ELR (cell line): ENCODE results near the gene UBE2E2.

Source experiments
- DNase-seq: peaks from one replicate; pipeline ENCODE4 v3.0.0-alpha.2; 2015; ENCODE audit warnings: low read depth

Gene UBE2E2

DNA sequence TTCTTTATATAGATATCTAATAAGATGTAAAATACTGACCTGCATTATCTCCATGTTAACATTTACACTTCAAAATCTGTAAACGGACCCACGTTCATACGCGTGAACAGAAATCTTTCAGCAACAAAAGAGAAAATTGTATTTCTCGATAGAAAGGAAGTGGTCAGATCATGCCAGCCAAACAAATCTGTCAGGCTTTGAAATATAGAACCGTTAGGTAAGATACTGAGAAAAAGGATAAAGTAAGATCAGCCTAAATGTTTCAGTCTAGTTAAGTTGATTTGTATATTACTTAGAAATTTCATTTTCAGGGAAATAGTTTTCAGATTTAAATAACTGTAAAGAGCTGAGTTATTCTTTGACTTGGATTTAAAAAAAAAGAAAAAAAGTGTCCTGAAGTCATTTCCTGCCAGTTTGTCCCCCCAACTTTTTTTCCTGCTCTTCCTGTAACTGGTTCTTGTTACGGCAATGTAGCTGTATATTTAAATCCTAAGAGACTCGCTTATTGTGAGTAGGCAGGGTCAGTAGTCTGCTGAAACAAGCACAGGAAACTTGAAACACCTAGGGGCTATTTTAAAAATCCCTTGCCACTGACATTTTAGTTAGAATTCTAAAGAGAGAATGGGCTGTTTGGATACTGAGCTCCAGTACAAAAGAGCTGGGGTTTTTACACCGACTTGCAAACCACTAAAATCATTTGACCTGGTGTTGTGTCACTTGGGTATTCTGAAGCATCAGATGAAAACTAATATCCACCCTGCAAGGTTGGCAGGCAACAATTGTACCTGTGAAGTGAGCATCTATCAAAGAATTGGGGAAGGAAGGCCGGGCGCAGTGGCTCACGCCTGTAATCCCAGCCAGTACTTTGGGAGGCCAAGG is 237.5 kb downstream of the UBE2E2 start:
- DNase-seq, result no peak

DNA sequence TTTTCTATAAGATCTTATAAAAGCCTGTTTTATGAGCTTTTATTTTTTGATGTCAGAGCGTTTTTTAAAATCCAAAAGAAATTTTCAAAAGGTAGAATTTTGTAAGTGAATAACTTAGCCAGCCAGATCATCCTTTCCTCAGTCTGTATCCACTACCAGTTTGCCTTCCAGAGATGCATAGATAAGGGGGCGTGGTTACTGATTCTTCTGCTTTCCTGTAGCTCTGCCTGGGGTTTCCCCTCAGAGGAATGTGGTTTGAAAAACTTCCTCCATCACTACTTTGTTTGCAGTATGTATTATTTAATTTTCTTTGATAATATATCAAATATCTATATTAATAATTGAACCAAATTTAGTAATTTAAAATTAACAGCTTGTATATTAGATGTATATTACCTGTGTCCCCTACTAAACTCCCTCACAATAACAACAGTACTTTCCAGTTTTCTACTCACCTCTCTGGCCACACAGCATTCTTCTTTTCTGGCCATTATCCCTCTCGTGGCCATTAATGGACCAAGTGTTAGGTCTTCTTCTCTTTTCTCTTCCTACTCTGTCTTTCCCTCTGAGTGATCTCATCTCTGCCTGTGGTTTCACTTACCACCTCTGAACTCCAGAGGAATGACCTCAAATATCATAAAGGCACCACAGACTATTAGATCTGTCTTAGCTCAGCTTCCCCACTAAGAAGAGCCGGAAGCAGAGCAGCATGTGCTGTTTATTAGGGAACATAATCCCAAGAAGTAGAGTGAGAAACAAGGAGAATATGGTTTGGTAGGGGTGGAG is 239.7 kb downstream of the UBE2E2 start:
- DNase-seq, result peak; percentile 67

DNA sequence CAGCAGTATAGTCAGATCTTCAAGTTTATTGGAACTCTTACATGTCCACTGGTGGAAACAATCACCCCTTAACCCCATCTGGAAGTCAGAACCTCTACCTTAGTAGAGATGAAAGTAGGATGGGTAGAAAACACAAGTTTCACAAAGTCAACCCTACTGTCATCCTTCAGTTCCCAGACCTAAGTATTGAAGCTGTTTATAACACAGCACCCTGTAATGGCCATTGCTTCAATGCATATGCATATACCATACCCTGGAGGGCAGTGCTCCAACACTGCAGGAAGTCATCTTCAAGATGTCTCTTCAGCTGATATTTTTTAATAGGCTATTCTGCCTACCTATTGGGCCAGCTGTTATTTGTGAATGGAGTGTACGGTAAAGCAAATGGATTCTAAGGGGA is 241.3 kb downstream of the UBE2E2 start:
- DNase-seq, result no peak

DNA sequence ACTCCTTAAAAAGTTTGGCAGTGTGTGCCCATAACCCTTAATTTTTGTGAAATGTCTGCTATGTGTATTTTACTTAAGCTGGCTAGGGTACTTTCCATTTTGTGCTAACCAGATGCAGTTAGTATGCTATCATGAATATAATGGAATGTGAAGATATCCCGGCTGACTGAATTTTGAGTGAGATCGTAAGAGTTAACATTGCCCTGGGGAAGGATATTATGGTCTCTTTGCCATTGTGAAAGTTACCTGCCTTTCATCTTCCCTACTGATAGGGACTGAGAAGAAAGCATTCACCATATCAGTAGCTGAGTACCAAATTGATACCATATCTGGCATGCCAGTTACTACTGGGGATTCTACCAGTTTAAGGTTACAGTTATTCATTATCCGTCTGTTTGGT is 243.2 kb downstream of the UBE2E2 start:
- DNase-seq, result no peak

DNA sequence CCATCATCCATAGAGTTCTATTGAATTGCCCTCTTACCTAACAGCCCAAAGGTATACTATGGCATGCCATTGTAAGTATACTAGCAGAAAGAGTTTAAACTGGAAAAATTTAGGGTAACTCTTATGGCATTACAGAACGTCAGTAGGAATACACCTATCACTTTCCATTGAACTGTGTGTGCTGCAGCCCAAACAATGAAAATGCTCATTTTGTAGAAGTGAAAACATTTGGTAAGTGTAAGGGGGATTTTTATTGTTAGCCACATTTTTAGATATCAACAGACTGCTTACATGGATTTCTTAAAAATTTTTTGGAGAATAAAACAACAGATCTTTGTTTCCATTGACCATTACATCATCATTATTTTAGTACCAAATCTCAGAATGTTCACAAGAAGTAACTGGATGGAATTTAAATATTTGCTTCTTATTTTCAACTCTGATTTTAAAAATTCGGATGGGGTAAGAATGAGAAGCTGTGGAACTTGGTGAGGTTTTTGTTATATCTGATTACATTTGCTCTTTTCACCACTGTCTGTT is 245.9 kb downstream of the UBE2E2 start:
- DNase-seq, result no peak

DNA sequence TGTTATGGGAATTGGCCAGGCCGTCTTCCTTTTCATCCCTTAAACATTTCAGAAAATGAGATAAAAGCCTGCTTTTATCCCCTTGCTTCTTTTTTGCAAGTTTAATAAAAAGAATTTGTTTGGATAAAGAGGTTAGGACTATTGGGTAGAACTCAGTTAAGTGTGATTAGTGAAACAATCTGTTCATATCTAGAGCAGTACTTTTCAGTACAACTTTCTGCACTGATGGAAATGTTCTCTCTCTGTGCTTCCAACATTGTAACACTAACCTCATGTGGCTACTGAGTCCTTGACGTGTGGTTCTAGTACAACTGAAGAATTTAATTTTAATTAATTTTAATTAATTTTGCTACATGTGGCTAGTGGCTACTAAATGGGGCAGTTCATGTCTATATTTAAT is 246.9 kb downstream of the UBE2E2 start:
- DNase-seq, result no peak

DNA sequence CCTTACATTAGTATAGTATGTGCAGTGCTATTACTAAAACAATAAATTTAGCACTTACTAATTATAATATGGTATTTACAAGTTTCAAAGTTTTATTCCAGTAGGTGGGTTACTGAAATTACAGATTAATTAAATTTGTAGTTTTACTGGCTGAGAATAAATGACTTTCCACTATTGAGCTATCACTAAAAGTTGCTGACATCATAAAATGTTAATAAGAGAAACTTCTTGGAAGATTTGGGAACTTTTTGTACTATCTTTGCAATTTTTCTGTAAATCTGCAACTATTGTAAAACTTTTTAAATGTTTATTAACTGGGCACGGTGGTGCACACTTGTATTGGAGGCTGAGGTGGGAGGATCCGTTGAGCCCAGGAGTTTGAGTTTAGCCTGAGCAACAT is 247.7 kb downstream of the UBE2E2 start:
- no peak for DNase-seq

DNA sequence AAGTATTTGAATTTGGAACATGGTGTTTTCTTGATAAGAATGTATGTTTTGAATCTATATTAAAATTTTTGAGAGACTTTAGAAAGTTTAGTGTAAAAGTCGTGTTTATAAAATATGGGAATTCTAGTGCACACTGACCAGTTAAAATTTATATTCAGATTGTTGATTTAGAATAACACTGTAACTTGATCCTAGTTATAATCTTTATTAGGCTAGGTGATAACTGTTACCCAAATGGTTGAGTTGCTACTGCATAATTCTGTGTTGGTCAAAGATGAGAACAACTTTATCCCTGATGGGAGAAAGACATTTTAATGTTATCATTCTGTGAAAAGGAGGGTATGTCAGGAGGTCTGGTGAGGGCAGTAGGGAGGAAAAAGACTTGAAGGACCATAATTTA is 249.3 kb downstream of the UBE2E2 start:
- no peak for DNase-seq

DNA sequence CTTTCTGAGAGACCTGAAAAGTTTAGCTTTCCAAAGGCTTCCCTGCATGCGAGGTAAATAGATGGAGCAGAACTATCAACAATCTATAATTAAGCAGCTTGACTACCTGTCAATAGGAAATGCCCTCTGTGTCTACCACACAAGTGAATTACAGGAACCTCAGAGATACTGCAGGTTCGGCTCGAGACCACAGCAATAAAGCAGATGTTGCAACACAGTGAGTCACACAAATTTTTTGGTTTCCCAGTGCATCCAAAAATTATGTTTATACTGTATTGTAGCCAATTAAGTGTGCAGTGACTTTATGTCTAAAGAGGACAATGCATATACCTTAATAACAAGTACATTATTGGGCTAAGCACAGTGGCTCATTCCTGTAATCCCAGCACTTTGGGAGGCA is 252.0 kb downstream of the UBE2E2 start:
- peak; percentile 73 for DNase-seq

DNA sequence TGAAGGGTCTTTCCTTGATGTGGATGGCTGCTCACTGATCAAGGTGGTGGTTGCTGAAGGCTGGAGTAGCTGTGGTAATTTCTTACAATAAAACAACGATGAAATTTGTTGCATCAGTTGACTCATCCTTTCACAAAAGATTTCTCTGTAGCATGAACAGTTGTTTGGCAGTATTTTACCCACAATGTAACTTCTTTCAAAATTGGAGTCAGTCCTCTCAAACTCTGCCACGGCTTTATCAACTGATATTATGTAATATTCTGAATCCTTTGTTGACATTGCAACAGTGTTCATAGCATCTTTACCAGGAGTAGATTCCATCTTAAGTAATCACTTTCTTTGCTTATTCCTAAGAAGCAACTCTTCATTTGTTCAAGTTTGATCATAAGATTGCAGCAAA is 252.6 kb downstream of the UBE2E2 start:
- DNase-seq, result peak; percentile 24

DNA sequence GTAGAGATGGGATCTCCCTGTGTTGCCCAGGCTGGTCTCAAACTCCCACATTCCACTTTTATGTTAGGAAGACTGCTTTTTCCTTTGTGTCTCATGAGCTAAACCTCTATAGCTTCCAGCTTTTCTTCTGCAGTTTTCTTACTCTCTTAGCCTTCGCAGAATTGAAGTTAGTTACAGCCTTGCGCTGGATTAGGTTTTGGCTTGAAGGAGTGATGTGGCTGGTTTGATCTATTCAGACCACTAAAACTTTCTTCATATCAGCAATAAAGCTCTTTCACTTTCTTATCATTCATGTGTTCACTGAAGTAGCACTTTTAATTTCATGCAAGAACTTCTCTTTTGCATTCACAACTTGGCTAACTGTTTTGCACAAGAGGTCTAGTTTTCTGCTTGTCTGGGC is 254.6 kb downstream of the UBE2E2 start:
- DNase-seq, result no peak

DNA sequence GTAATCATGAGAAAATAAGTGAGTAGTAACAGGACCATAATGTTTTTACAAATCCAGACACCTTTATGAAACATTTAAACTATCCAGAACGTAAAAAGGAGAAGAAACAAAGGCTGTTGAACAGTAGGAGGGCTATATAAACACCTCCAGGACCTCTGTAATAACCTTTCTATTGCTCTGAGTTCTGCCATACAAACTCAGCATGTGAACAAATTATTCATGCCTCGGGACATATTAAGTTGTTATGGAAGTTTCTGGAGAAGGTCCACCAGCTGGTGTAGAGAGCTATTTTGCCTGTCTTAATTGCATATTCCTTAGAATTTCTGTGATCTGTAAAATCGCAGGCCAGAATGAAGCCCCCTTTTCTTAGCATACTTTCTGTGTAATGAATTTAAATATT is 256.3 kb downstream of the UBE2E2 start:
- DNase-seq, result no peak

DNA sequence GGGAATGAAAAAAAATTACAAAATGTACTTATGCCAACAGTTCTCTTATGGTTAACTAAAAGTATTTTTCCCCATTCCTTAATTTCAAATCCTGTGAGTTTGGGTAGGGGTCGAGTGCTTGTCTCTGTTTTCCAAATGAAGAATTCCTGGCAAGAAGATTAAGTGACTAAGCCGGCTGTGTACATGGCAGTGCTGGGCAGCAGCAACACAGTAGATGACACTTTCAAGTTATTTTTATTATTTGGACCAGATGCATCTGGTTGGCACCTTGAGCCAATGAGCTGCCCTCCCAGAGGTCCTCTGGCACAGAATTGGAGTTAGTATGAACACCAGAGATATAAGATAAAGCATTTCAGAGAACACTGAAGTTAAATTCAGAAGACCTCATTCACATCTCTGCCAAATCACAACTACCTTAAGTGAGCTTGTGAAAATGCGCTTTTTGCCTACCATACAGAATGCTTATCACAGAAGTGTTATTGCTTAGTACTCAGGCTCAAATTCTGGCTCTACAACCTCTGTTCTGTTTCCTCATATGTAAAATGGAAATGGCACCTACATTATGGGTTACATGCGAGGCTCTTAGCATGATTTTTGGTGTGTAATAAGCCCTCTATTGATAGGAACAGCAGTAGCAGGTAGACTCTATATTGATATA is 256.9 kb downstream of the UBE2E2 start:
- DNase-seq, result no peak

DNA sequence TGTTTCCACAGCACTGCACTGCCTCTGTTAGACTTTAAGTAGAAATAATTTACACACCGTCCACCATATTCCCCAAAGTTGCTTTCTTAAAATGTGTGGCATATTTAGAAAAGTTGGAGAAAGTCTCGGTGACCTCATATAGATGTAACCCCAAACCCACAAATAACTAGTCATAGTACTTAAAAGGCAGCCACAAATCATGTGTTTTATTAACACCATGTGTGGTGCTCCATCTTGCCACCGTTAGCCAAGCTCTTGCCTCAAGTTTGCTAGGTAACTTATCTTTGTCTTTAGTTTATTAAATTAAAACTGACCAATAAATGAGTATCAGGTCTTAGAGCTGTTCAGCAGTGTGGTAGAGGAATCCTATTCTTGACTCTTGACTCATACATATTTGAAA is 257.9 kb downstream of the UBE2E2 start:
- no peak for DNase-seq

DNA sequence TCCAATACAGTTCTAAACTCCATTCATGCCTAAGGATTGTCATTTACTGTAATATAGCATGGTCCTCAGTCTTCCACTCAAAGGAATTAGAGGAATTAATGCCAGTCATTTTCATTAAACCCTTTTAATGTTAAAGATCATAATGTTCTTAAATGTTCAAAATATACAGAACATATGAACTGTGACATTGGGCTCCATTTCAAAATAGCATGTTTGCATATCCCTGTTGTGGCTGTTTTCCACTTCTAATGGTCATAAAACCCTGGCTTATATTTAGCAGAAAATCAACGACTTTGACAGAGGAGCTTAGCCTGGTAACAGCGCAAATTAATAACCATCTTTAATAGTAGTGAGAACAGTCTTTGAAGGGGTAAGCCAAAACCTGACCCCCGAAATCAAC is 260.7 kb downstream of the UBE2E2 start:
- DNase-seq, result no peak

DNA sequence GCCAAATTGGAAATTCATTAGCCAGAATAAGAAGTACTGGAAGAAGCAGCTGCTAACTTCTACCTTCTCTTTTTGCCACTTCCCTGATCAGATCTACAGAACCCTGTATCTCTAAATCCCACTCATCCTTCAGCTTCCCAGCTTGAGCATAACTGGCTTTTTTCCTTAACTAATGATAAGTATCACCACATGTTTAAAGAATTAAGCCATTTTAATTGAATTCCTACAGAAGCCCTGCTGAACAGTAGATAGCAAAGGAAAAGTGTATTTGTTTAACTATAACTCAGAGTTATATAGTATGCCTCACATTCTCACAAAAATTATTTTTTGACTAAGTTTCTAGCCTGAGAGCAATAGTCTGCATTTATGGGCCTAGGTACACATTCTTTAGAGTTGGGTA is 262.4 kb downstream of the UBE2E2 start:
- DNase-seq, result no peak

DNA sequence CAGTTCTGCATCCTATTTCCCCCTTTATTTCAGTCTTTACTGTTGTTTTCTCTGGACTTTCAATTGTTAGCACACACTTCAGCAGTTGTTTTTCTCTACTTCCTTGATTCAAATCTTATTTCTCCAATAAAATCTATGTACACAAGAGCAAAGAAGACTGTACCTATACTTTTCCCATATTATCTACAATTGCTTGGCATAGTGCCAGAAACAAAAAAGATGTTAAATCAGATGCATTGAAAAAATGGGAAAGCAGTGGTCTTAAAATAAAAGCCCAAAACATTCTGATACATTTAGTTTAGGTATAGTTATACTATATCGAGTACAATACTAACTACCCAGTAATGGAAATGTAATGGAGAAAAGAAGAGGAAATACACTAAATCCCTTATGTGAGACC is 265.1 kb downstream of the UBE2E2 start:
- DNase-seq, result no peak

DNA sequence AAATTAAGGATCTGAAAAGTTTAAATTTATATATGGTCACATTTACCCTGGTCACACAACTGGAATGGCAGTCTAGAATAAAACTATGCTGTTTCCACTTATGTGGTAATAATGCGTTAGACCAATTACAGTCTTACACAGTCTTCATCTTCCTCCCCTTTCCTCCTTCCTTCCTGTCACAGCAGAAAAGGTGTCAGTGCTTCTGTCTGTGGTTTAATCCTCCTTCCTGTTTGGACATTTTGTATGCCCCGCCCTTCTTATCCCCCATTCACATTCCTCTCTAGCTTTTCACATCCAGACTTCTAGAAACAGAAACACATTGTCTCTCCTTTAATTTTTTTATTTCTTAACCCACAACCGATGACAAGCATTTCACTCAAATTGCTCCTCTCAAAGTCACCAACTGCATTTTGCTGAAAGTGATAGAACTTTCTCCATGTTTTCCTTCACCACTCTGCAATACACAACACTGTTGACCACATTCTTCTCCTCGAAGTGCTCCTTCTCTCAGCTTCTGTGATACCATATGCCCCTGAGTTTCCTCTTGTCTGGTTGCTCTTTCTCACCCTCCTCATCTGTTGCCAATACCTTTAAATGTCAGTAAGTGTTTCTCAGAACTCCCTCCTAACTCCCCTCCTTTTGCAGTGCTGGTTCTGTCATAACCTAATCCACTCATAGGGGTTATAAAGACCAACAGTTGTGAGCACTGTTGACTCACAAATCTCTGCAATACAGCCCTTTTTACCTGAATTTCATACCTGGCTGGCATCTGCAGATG is 271.6 kb downstream of the UBE2E2 start:
- no peak for DNase-seq

DNA sequence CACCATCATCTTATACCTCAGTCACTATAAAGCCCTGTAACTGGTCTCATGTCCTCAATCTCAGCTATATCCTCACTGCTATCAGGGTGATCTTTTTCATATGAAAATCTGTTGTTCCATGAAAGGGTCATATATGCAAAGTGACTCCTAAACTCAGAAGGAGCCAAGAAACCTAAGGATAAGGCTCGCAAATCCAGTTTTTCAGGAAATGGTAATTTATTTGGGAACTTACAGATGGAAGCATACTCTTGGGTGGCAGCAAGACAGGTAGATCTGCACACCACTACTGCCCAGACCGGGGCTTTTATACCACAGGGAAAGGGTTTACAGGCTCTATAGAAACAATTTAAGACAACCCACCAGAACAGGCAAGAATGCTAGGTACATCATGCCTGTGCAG is 272.3 kb downstream of the UBE2E2 start:
- DNase-seq, result no peak

DNA sequence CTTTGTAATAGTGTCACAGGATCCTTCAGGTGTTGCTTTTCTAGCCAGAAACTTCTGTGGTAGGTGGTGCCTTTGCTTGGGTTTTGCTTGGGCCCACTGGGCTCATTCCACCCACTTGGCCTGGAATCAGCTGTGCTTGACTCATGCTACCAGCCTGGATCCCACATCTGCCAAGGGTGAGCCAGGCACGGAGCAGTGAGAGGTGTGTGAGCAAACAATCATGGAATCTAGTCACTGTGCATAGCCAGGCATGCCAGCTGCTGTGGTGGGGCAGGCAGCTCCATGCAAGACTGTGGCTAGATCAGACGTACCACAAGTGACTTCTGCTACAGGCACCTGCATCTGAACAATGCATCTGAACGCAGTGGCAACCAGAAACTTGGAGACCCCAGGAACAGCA is 275.9 kb downstream of the UBE2E2 start:
- DNase-seq, result no peak

DNA sequence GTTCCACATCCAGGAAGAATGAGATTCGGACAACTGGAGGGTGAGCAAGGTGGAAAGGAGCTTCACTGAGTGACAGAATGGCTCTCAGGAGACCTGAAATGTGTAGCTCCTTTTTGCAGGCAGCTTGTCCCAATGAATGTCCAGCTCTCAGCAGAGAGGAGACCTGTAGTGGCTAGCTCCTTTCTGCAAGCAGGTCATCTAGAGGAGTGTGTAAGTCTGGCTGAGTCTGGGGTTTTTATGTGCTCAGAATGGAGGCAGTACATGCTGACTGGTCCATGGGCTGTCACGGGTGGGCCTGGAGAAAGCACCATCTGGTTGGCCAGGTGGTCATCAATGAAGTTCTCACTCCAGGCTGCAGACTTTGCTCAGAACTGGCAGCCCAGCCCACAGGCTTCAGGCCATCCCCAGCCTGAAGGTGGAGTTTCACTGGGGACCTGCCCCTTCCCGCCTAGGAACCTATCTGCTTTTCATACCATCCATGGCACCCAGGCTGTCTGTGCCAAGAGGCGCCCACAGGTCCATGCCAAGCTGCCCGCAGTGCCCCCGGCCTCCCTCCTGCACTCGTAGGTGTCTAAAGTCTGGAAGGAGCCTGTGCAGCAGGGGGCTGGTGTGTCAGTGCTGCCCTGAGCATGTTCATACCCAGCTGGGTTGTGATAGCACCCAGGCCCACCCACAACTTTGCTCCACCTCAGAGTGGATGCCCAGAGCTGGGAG is 276.6 kb downstream of the UBE2E2 start:
- no peak for DNase-seq
